ENCODE results near the gene PGA5. TPM values are rescaled to one million over a fixed set of nuclear protein-coding genes. Genes with fewer than 3 reads are reported as not detected.
"Not testable (repeated sequence)": the region's sequence is repeated elsewhere in the genome, so short reads cannot be mapped to it uniquely, and the experiment has no call there.

The PGA5 gene
- total RNA-seq, 1 donor from 2014 or later: not detected

GRCh38 chr11:61248071-61248470 lies 7.1 kb downstream of the PGA5 start:
- H3K9me3 Mint-ChIP-seq (ENCODE audit: low read depth); H3K36me3 Mint-ChIP-seq (ENCODE audit: low read depth); H3K4me3 Mint-ChIP-seq (ENCODE audit: unreplicated experiment); H3K4me1 Mint-ChIP-seq (ENCODE audit: low read depth); H3K27me3 Mint-ChIP-seq (ENCODE audit: low read depth); DNase-seq (ENCODE audit: low spot score); H3K27ac Mint-ChIP-seq (ENCODE audit: unreplicated experiment): not testable (repeated sequence)

GRCh38 chr11:61249201-61249600 lies 8.2 kb downstream of the PGA5 start:
- not testable (repeated sequence) for H3K27ac Mint-ChIP-seq (ENCODE audit: unreplicated experiment)

GRCh38 chr11:61250796-61251765 lies 10.1 kb downstream of the PGA5 start:
- not testable (repeated sequence) for H3K27me3 Mint-ChIP-seq (ENCODE audit: low read depth); H3K36me3 Mint-ChIP-seq (ENCODE audit: low read depth); H3K4me3 Mint-ChIP-seq (ENCODE audit: unreplicated experiment); H3K9me3 Mint-ChIP-seq (ENCODE audit: low read depth); H3K27ac Mint-ChIP-seq (ENCODE audit: unreplicated experiment); H3K4me1 Mint-ChIP-seq (ENCODE audit: low read depth)
- peak; percentile 51 for DNase-seq (ENCODE audit: low spot score)

More at GRCh38 chr11:61249201-61249600, 8.2 kb downstream of the PGA5 start:
- H3K4me1 Mint-ChIP-seq (ENCODE audit: low read depth); DNase-seq (ENCODE audit: low spot score); H3K4me3 Mint-ChIP-seq (ENCODE audit: unreplicated experiment); H3K27me3 Mint-ChIP-seq (ENCODE audit: low read depth); H3K36me3 Mint-ChIP-seq (ENCODE audit: low read depth); H3K9me3 Mint-ChIP-seq (ENCODE audit: low read depth): not testable (repeated sequence)

GRCh38 chr11:61252332-61252731 lies 11.4 kb downstream of the PGA5 start:
- not testable (repeated sequence) for H3K4me1 Mint-ChIP-seq (ENCODE audit: low read depth); H3K27ac Mint-ChIP-seq (ENCODE audit: unreplicated experiment); H3K4me3 Mint-ChIP-seq (ENCODE audit: unreplicated experiment); DNase-seq (ENCODE audit: low spot score); H3K27me3 Mint-ChIP-seq (ENCODE audit: low read depth); H3K9me3 Mint-ChIP-seq (ENCODE audit: low read depth); H3K36me3 Mint-ChIP-seq (ENCODE audit: low read depth)

GRCh38 chr11:61254403-61255025 lies 13.5 kb downstream of the PGA5 start:
- Mint-ChIP-seq H3K4me3 (ENCODE audit: unreplicated experiment) (no peak overlapping the region), H3K9me3 (ENCODE audit: low read depth) (no peaks in the 10 kb centered on the region), H3K27ac (ENCODE audit: unreplicated experiment) (no peak overlapping the region), H3K4me1 (ENCODE audit: low read depth) (no peaks in the 10 kb centered on the region), H3K36me3 (ENCODE audit: low read depth) (peaks cover 5% of the 10 kb centered on the region), H3K27me3 (ENCODE audit: low read depth) (no peaks in the 10 kb centered on the region)
- no peak for DNase-seq (ENCODE audit: low spot score)
- TF ChIP-seq CTCF (IDR thresholded peaks at IDR 0.05): peak; percentile 87

- H3K4me3 Mint-ChIP-seq (ENCODE audit: unreplicated experiment): no peak overlapping the region
- H3K36me3 Mint-ChIP-seq (ENCODE audit: low read depth): peaks cover 5% of the 10 kb centered on the region
- H3K27ac Mint-ChIP-seq (ENCODE audit: unreplicated experiment): no peak overlapping the region
- DNase-seq (ENCODE audit: low spot score): no peak
- TF ChIP-seq CTCF (IDR thresholded peaks at IDR 0.05): no peak
- H3K27me3 Mint-ChIP-seq (ENCODE audit: low read depth): no peaks in the 10 kb centered on the region
- H3K9me3 Mint-ChIP-seq (ENCODE audit: low read depth): no peaks in the 10 kb centered on the region
- H3K4me1 Mint-ChIP-seq (ENCODE audit: low read depth): peaks cover 2% of the 10 kb centered on the region
Observed at GRCh38 chr11:61256710-61257482, 15.9 kb downstream of the PGA5 start.

GRCh38 chr11:61258546-61258945 lies 17.6 kb downstream of the PGA5 start:
- no peak for DNase-seq (ENCODE audit: low spot score)
- Mint-ChIP-seq H3K27ac (ENCODE audit: unreplicated experiment) (no peak overlapping the region), H3K27me3 (ENCODE audit: low read depth) (no peaks in the 10 kb centered on the region), H3K4me3 (ENCODE audit: unreplicated experiment) (no peak overlapping the region), H3K4me1 (ENCODE audit: low read depth) (peaks cover 2% of the 10 kb centered on the region), H3K36me3 (ENCODE audit: low read depth) (peaks cover 6% of the 10 kb centered on the region), H3K9me3 (ENCODE audit: low read depth) (no peaks in the 10 kb centered on the region)
- no peak for TF ChIP-seq CTCF (IDR thresholded peaks at IDR 0.05)

Measured in chondrocyte (in vitro differentiated cells).